Body of pancreas (tissue), 4 donors: Measurements from ENCODE around the gene KMT5C.

Experiments used
- CTCF ChIP-seq, 7 experiments: fragments of 450-650 bp in 4 of 7; fragments of 200-600 bp in 3 of 7; sonication (generic) in 3 of 7; IDR thresholded peaks; one replicate each; pipeline ENCODE4 v1.5.1; 2016 to 2019; ENCODE audit warnings: antibody characterized with exemption in 7 of 7
- POLR2A ChIP-seq, 3 donors: fragments of 450-650 bp; IDR thresholded peaks; one replicate each; pipeline ENCODE4 v1.6.1; 2016; ENCODE audit warnings: antibody characterized with exemption in 3 of 3, mild to moderate bottlenecking in 2 of 3

GRCh38 chr19:55365245-55365644 lies 25.6 kb downstream of the KMT5C start:
- TF ChIP-seq CTCF (IDR thresholded peaks at IDR 0.05) (no peak), POLR2A (IDR thresholded peaks at IDR 0.05) (no peak)
